ENCODE data around the gene RALY. TPM values are rescaled to one million over a fixed set of nuclear protein-coding genes. Genes with fewer than 3 reads are reported as not detected.

Gene RALY
- total and polyA plus RNA-seq, 4 donors, result 53.4 to 189 (median 136) TPM

- H3K36me3 ChIP-seq (ENCODE audit: control insufficient read depth, insufficient read depth, low read length), result peaks cover 35% of the 10 kb centered on the region
- H3K4me1 ChIP-seq (ENCODE audit: control insufficient read depth, insufficient read depth, low read length), result no peaks in the 10 kb centered on the region
- 90% methylated on average over 2 of the region's 3 CpGs for WGBS (ENCODE audit: insufficient coverage)
Measured at GRCh38 chr20:34104059-34104458, 110.3 kb downstream of the RALY start.

GRCh38 chr20:34105978-34106675 is 112.4 kb downstream of the RALY start:
- peaks cover 3% of the 10 kb centered on the region for H3K4me1 ChIP-seq (ENCODE audit: control insufficient read depth, insufficient read depth, low read length)

More at GRCh38 chr20:34104059-34104458, 110.3 kb downstream of the RALY start:
- no peaks in the 10 kb centered on the region for H3K9me3 ChIP-seq (ENCODE audit: control insufficient read depth, insufficient read depth, low read length)
- DNase-seq (ENCODE audit: low read depth in 4 of 6, low spot score in 6 of 6), result no peak
- H3K4me3 ChIP-seq (ENCODE audit: low read depth, low read length), result no peak overlapping the region
- no peak overlapping the region for H3K27ac ChIP-seq (ENCODE audit: low read depth, low read length)
- no peaks in the 10 kb centered on the region for H3K27me3 ChIP-seq (ENCODE audit: control insufficient read depth, insufficient read depth, low read length)

GRCh38 chr20:34108616-34109174 is 115.0 kb downstream of the RALY start:
- Histone ChIP-seq H3K27me3 (ENCODE audit: control insufficient read depth, insufficient read depth, low read length) (no peaks in the 10 kb centered on the region), H3K9me3 (ENCODE audit: control insufficient read depth, insufficient read depth, low read length) (no peaks in the 10 kb centered on the region), H3K4me3 (ENCODE audit: low read depth, low read length) (no peak overlapping the region), H3K27ac (ENCODE audit: low read depth, low read length) (no peak overlapping the region), H3K4me1 (ENCODE audit: control insufficient read depth, insufficient read depth, low read length) (peaks cover 8% of the 10 kb centered on the region), H3K36me3 (ENCODE audit: control insufficient read depth, insufficient read depth, low read length) (peaks cover 14% of the 10 kb centered on the region)
- 100% methylated on average over 1 of the region's 4 CpGs for WGBS (ENCODE audit: insufficient coverage)
- DNase-seq (ENCODE audit: low read depth in 4 of 6, low spot score in 6 of 6), result no peak

More at GRCh38 chr20:34105978-34106675, 112.4 kb downstream of the RALY start:
- DNase-seq (ENCODE audit: low read depth in 4 of 6, low spot score in 6 of 6), result no peak
- H3K4me3 ChIP-seq (ENCODE audit: low read depth, low read length), result no peak overlapping the region
- WGBS (ENCODE audit: insufficient coverage), result 86% methylated on average over 1 of the region's 3 CpGs
- no peaks in the 10 kb centered on the region for H3K27me3 ChIP-seq (ENCODE audit: control insufficient read depth, insufficient read depth, low read length)
- H3K9me3 ChIP-seq (ENCODE audit: control insufficient read depth, insufficient read depth, low read length), result no peaks in the 10 kb centered on the region
- peaks cover 26% of the 10 kb centered on the region for H3K36me3 ChIP-seq (ENCODE audit: control insufficient read depth, insufficient read depth, low read length)
- no peak overlapping the region for H3K27ac ChIP-seq (ENCODE audit: low read depth, low read length)

- H3K9me3 ChIP-seq (ENCODE audit: control insufficient read depth, insufficient read depth, low read length), result no peaks in the 10 kb centered on the region
- DNase-seq (ENCODE audit: low read depth in 4 of 6, low spot score in 6 of 6), result no peak
- H3K27me3 ChIP-seq (ENCODE audit: control insufficient read depth, insufficient read depth, low read length), result no peaks in the 10 kb centered on the region
- no peak overlapping the region for H3K4me3 ChIP-seq (ENCODE audit: low read depth, low read length)
- whole genome bisulfite sequencing (ENCODE audit: insufficient coverage), result 100% methylated on average over 3 of the region's 6 CpGs
- H3K27ac ChIP-seq (ENCODE audit: low read depth, low read length), result no peak overlapping the region
- peaks cover 12% of the 10 kb centered on the region for H3K36me3 ChIP-seq (ENCODE audit: control insufficient read depth, insufficient read depth, low read length)
- H3K4me1 ChIP-seq (ENCODE audit: control insufficient read depth, insufficient read depth, low read length), result peaks cover 8% of the 10 kb centered on the region
Measured at GRCh38 chr20:34109442-34109841, 115.7 kb downstream of the RALY start.

- H3K9me3 ChIP-seq (ENCODE audit: control insufficient read depth, insufficient read depth, low read length), result no peaks in the 10 kb centered on the region
- peak overlapping the region; percentile 94 for H3K4me3 ChIP-seq (ENCODE audit: low read depth, low read length)
- WGBS (ENCODE audit: insufficient coverage), result 88% methylated on average over 4 of the region's 10 CpGs
Measured at GRCh38 chr20:34110025-34110744, 116.5 kb downstream of the RALY start.

GRCh38 chr20:34110745-34111641 is 117.3 kb downstream of the RALY start:
- H3K4me1 ChIP-seq (ENCODE audit: control insufficient read depth, insufficient read depth, low read length), result peaks cover 8% of the 10 kb centered on the region
- H3K27ac ChIP-seq (ENCODE audit: low read depth, low read length), result peak overlapping the region; percentile 95
- no peaks in the 10 kb centered on the region for H3K27me3 ChIP-seq (ENCODE audit: control insufficient read depth, insufficient read depth, low read length)
- H3K4me3 ChIP-seq (ENCODE audit: low read depth, low read length), result peak overlapping the region; percentile 94
- 6% methylated on average over 18 of the region's 22 CpGs for WGBS (ENCODE audit: insufficient coverage)
- no peaks in the 10 kb centered on the region for H3K9me3 ChIP-seq (ENCODE audit: control insufficient read depth, insufficient read depth, low read length)
- peak in 1 of 6 donors; percentile 44 for DNase-seq (ENCODE audit: low read depth in 4 of 6, low spot score in 6 of 6)
- H3K36me3 ChIP-seq (ENCODE audit: control insufficient read depth, insufficient read depth, low read length), result peaks cover 8% of the 10 kb centered on the region

More at GRCh38 chr20:34110025-34110744, 116.5 kb downstream of the RALY start:
- no peaks in the 10 kb centered on the region for H3K27me3 ChIP-seq (ENCODE audit: control insufficient read depth, insufficient read depth, low read length)
- DNase-seq (ENCODE audit: low read depth in 4 of 6, low spot score in 6 of 6), result no peak
- H3K4me1 ChIP-seq (ENCODE audit: control insufficient read depth, insufficient read depth, low read length), result peaks cover 8% of the 10 kb centered on the region
- H3K36me3 ChIP-seq (ENCODE audit: control insufficient read depth, insufficient read depth, low read length), result peaks cover 9% of the 10 kb centered on the region
- no peak overlapping the region for H3K27ac ChIP-seq (ENCODE audit: low read depth, low read length)

- DNase-seq (ENCODE audit: low read depth in 4 of 6, low spot score in 6 of 6), result peak; percentile 96 to 100 (median 98)
- under 1% methylated on average over 80 of the region's 81 CpGs for WGBS (ENCODE audit: insufficient coverage)
- Histone ChIP-seq H3K4me3 (ENCODE audit: low read depth, low read length) (peak within 1 kb of the TSS; percentile 94), H3K36me3 (ENCODE audit: control insufficient read depth, insufficient read depth, low read length) (peaks cover 8% of the 10 kb centered on the region), H3K27ac (ENCODE audit: low read depth, low read length) (peak within 1 kb of the TSS; percentile 95), H3K27me3 (ENCODE audit: control insufficient read depth, insufficient read depth, low read length) (no peaks in the 10 kb centered on the region), H3K9me3 (ENCODE audit: control insufficient read depth, insufficient read depth, low read length) (no peaks in the 10 kb centered on the region), H3K4me1 (ENCODE audit: control insufficient read depth, insufficient read depth, low read length) (peaks cover 8% of the 10 kb centered on the region)
Measured at GRCh38 chr20:34111702-34112599, 118.2 kb downstream of the RALY start, which contains the start of gene EIF2S2. EIF2S2 (minus strand) TSS chr20:34112243; CDS start chr20:34112110, 133 bp downstream.

- 2% methylated on average over 9 of the region's 18 CpGs for WGBS (ENCODE audit: insufficient coverage)
- H3K4me3 ChIP-seq (ENCODE audit: low read depth, low read length), result peak overlapping the region; percentile 94
Measured at GRCh38 chr20:34112600-34113101, 118.9 kb downstream of the RALY start.

More at GRCh38 chr20:34112600-34113101, 118.9 kb downstream of the RALY start:
- peaks cover 8% of the 10 kb centered on the region for H3K36me3 ChIP-seq (ENCODE audit: control insufficient read depth, insufficient read depth, low read length)
- no peaks in the 10 kb centered on the region for H3K27me3 ChIP-seq (ENCODE audit: control insufficient read depth, insufficient read depth, low read length)
- peak overlapping the region; percentile 95 for H3K27ac ChIP-seq (ENCODE audit: low read depth, low read length)
- peaks cover 8% of the 10 kb centered on the region for H3K4me1 ChIP-seq (ENCODE audit: control insufficient read depth, insufficient read depth, low read length)
- H3K9me3 ChIP-seq (ENCODE audit: control insufficient read depth, insufficient read depth, low read length), result no peaks in the 10 kb centered on the region
- DNase-seq (ENCODE audit: low read depth in 4 of 6, low spot score in 6 of 6), result peak in 1 of 6 donors; percentile 9
